ENCODE data around the gene CDH8.

The CDH8 gene

DNA sequence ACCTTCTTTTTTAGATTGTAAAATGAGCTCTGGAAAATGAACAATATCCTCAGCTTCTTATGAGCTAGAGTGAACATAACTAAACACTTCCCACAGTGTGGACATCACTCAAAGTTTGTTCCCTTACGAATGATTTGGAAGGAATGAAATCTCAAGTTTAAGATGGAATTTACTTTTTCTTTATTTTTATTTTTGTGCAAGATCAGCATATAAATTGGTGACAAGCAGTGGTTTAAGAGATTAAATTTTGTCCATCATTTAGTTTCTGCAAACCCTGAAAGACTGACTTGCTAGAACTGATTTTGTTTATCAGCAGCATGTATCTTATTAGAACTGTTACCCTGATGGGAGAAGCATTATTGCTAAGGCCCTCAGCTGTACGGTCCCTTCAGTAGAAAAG, 420.1 kb downstream of the CDH8 start:
- Histone ChIP-seq H3K27me3 (no peaks in the 10 kb centered on the region), H3K4me3 (no peak overlapping the region), H3K27ac (no peak overlapping the region), H3K9me3 (no peaks in the 10 kb centered on the region), H3K4me1 (no peaks in the 10 kb centered on the region), H3K36me3 (no peaks in the 10 kb centered on the region)
- intact Hi-C loops (cut with DNase I; ENCODE audit: low total_unique reads) = no loop called here
- TF ChIP-seq, protein P1, sequence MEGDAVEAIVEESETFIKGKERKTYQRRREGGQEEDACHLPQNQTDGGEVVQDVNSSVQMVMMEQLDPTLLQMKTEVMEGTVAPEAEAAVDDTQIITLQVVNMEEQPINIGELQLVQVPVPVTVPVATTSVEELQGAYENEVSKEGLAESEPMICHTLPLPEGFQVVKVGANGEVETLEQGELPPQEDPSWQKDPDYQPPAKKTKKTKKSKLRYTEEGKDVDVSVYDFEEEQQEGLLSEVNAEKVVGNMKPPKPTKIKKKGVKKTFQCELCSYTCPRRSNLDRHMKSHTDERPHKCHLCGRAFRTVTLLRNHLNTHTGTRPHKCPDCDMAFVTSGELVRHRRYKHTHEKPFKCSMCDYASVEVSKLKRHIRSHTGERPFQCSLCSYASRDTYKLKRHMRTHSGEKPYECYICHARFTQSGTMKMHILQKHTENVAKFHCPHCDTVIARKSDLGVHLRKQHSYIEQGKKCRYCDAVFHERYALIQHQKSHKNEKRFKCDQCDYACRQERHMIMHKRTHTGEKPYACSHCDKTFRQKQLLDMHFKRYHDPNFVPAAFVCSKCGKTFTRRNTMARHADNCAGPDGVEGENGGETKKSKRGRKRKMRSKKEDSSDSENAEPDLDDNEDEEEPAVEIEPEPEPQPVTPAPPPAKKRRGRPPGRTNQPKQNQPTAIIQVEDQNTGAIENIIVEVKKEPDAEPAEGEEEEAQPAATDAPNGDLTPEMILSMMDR (IDR thresholded peaks at IDR 0.05) = no peak
- no peak for DNase-seq

DNA sequence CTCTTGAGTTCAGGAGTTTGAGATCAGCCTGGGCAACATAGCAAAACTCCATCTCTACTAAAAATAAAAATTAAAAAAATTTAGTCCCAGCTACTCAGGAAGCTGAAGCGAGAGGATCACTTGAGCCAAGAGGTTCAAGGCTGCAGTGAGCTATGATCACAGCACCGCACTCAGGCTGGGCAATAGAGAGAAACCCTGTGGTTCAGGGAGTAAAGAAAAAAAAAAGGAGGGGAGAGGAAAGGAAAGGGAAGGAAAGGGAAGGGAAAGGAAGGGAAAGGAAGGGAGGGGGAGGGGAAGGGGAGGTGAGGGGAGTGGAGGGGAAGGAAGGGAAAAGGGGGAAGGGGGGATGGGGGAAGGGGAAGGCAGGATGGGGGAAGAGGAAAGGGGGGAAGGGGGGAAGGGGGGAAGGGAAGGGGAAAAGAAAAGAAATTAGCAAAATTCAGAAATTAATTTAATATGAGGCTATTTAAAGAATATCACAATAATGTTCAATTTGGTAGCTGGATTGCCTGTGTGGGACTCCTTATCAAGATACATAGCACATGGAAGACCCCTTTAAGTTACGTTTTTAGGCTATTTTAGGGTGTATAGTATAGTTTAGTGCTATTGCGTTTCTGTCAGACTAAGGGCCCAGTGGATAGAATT, 424.3 kb downstream of the CDH8 start:
- no peak for DNase-seq
- Histone ChIP-seq H3K27ac (no peak overlapping the region), H3K27me3 (no peaks in the 10 kb centered on the region), H3K4me1 (no peaks in the 10 kb centered on the region), H3K4me3 (no peak overlapping the region), H3K9me3 (no peaks in the 10 kb centered on the region), H3K36me3 (no peaks in the 10 kb centered on the region)
- intact Hi-C loops (cut with DNase I; ENCODE audit: low total_unique reads) = no loop called here
- TF ChIP-seq, protein P1 (IDR thresholded peaks at IDR 0.05) = no peak

DNA sequence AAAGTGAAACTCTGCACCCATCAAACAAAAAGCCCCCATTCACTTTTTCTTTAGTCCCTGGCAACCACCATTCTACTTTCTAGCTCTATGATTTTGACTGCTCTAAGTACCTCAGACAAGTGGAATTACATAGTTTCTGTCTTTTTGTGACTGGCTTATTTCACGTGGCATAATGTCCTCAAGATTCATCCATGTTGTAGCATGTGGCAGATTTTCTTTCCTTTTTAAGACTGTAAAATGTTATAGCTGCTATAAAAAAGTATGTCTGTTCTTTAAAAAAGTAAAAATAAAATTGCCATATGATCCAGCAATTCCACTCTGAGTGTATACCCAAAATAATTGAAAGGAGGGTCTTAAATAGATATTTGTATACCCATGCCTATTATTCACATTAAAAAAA, 429.7 kb downstream of the CDH8 start:
- Histone ChIP-seq H3K27me3 (no peaks in the 10 kb centered on the region), H3K9me3 (no peaks in the 10 kb centered on the region), H3K27ac (no peak overlapping the region), H3K36me3 (no peaks in the 10 kb centered on the region), H3K4me3 (no peak overlapping the region), H3K4me1 (no peaks in the 10 kb centered on the region)
- intact Hi-C loops (cut with DNase I; ENCODE audit: low total_unique reads) = no loop called here
- TF ChIP-seq, protein P1 (IDR thresholded peaks at IDR 0.05) = no peak
- DNase-seq = no peak

Measured in tibial artery (tissue), 4 donors.